ENCODE results near the gene MIER2.
"Not testable (repeated sequence)": the region's sequence is repeated elsewhere in the genome, so short reads cannot be mapped to it uniquely, and the experiment has no call there.

MIER2 gene

GRCh38 chr19:389255-389934, 44.8 kb upstream of the MIER2 start:
- no peak for DNase-seq (ENCODE audit: extremely low read depth, low read depth)
- TF ChIP-seq CTCF (IDR thresholded peaks at IDR 0.05; ENCODE audit: low read depth, low read length) = no peak

DNA sequence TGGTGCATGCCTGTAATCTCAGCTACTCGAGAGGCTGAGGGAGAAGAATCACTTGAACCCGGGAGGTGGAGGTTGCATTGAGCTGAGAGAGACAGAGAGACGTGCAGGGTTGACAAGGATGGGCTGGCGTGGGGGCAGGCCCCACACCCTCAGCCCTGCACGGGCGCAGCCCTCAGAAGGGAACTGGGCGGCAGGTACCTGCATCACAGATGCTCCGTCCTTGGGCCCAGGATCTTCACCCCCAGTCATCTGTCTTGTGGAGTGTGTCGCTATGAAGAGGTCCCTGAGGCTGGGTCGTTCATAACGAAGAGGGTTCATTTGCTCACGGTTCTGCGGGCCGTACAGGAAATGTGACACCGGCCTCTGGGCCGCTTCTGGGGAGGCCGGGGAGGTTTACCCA, 44.1 kb upstream of the MIER2 start:
- no peak for TF ChIP-seq CTCF (IDR thresholded peaks at IDR 0.05; ENCODE audit: low read depth, low read length)

GRCh38 chr19:387777-388176, 43.2 kb upstream of the MIER2 start:
- TF ChIP-seq CTCF (IDR thresholded peaks at IDR 0.05; ENCODE audit: low read depth, low read length) = no peak
- DNase-seq (ENCODE audit: extremely low read depth, low read depth) = no peak

More for the DNA sequence above, 44.1 kb upstream of the MIER2 start:
- DNase-seq (ENCODE audit: extremely low read depth, low read depth) = no peak

DNA sequence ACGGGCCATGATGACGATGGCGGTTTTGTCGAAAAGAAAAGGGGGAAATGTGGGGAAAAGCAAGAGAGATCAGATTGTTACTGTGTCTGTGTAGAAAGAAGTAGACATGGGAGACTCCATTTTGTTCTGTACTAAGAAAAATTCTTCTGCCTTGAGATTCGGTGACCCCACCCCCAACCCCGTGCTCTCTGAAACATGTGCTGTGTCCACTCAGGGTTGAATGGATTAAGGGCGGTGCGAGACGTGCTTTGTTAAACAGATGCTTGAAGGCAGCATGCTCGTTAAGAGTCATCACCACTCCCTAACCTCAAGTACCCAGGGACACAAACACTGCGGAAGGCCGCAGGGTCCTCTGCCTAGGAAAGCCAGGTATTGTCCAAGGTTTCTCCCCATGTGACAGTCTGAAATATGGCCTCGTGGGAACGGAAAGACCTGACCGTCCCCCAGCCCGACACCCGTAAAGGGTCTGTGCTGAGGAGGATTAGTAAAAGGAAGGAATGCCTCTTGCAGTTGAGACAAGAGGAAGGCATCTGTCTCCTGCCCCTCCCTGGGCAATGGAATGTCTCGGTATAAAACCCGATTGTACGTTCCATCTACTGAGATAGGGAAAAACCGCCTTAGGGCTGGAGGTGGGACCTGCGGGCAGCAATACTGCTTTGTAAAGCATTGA, 42.2 kb upstream of the MIER2 start:
- not testable (repeated sequence) for DNase-seq (ENCODE audit: extremely low read depth, low read depth)

DNA sequence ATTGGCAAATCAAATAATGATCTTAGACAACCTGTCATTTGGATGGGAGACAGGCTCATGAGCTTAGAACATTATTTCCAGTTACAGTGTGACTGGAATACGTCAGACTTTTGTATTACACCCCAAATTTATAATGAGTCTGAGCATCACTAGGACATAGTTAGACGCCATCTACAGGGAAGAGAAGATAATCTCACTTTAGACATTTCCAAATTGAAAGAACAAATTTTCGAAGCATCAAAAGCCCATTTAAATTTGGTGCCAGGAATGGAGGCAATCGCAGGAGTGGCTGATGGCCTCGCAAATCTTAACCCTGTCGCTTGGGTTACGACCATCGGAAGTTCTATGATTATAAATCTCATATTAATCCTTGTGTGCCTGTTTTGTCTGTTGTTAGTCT, 41.6 kb upstream of the MIER2 start:
- not testable (repeated sequence) for DNase-seq (ENCODE audit: extremely low read depth, low read depth)

DNA sequence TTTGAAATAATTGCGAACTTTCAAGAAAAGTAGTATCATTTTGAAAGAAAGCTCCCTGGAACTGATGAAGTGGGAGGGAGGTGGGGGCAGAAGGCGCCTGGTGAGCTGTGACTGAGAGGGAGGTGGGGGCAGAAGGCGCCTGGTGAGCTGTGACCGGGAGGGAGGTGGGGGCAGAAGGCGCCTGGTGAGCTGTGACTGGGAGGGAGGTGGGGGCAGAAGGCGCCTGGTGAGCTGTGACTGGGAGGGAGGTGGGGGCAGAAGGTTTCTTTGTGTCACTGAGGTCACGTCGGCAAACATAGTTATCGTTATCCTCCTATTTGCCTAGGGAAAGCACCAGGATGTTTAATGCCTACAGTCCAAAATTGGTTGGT, 40.2 kb upstream of the MIER2 start:
- DNase-seq (ENCODE audit: extremely low read depth, low read depth) = no peak
- TF ChIP-seq CTCF (IDR thresholded peaks at IDR 0.05; ENCODE audit: low read depth, low read length) = no peak

GRCh38 chr19:383922-384798, 39.6 kb upstream of the MIER2 start:
- no peak; the same call in 1 of the 2 replicates for TF ChIP-seq CTCF (IDR thresholded peaks at IDR 0.05; ENCODE audit: low read depth, low read length)
- DNase-seq (ENCODE audit: extremely low read depth, low read depth) = no peak

- no peak for TF ChIP-seq CTCF (IDR thresholded peaks at IDR 0.05; ENCODE audit: low read depth, low read length)
- DNase-seq (ENCODE audit: extremely low read depth, low read depth) = no peak
Observed at GRCh38 chr19:383040-383439, 38.4 kb upstream of the MIER2 start.

DNA sequence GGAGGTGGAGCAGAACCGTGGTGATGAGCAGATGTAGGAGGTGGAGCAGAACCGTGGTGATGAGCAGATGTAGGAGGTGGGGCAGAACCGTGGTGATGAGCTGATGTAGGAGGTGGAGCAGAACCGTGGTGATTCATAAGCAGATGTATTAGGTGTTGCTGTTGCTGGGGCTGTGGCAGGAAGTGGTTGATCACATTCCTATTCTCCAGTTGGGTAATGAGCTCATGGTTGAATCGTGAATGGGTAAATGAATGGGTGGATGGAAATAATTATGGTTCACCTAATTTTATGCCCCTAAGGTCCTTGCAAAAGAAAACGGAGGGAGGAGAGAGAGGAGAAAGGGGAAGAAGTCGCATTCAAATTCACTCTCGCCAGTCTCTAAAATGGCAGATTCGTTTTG, 38.0 kb upstream of the MIER2 start:
- DNase-seq (ENCODE audit: extremely low read depth, low read depth) = peak; percentile 65

DNA sequence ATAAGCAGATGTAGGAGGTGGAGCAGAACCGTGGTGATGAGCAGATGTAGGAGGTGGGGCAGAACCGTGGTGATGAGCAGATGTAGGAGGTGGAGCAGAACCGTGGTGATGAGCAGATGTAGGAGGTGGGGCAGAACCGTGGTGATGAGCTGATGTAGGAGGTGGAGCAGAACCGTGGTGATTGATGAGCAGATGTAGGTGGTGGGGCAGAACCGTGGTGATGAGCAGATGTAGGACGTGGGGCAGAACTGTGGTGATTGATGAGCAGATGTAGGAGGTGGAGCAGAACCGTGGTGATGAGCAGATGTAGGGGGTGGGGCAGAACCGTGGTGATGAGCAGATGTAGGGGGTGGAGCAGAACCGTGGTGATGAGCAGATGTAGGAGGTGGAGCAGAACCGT, 37.3 kb upstream of the MIER2 start:
- peak; percentile 11 for DNase-seq (ENCODE audit: extremely low read depth, low read depth)

GRCh38 chr19:380618-381219, 36.1 kb upstream of the MIER2 start:
- not testable (repeated sequence) for DNase-seq (ENCODE audit: extremely low read depth, low read depth)

Data from AG09319 (cell line).